ENCODE data around the gene PCBP3. TPM values are rescaled to one million over a fixed set of nuclear protein-coding genes. Genes with fewer than 3 reads are reported as not detected.
"Not testable (repeated sequence)": the region's sequence is repeated elsewhere in the genome, so short reads cannot be mapped to it uniquely, and the experiment has no call there.

Gene PCBP3
- total RNA-seq, 1 experiment from 2014 or later: not detected

DNA sequence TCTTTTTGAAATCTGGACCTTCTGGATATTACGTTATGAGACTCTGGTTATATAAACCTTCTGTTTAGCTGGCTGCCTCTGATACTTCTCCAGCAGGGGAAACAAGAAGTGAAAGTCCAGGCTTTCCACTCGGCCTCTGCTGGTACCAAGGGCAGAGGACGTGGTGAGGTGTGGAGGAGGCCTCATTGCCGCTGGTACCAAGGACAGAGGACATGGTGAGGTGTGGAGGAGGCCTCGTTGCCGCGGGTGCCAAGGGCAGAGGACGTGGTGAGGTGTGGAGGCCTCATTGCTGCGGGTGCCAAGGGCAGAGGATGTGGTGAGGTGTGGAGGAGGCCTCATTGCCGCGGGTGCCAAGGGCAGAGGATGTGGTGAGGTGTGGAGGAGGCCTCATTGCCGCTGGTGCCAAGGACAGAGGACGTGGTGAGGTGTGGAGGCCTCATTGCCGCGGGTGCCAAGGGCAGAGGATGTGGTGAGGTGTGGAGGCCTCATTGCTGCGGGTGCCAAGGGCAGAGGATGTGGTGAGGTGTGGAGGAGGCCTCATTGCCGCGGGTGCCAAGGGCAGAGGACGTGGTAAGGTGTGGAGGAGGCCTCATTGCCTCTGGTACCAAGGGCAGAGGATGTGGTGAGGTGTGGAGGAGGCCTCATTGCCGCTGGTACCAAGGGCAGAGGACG, 242.5 kb downstream of the PCBP3 start:
- H3K36me3 ChIP-seq (ENCODE audit: insufficient read depth, low read length); H3K27me3 ChIP-seq (ENCODE audit: low read length); H3K4me2 ChIP-seq (ENCODE audit: low read depth, low read length, poor library complexity, severe bottlenecking); H3K9me2 ChIP-seq (replicated peaks; ENCODE audit: insufficient read depth, low read length); H3K79me2 ChIP-seq (ENCODE audit: low read length); H2AFZ ChIP-seq (ENCODE audit: low read length); H3K9ac ChIP-seq (ENCODE audit: low read length); H3K4me1 ChIP-seq (ENCODE audit: low read length); H3K9me3 ChIP-seq (ENCODE audit: low read length); H3K4me3 ChIP-seq (ENCODE audit: low read length); H4K20me1 ChIP-seq (ENCODE audit: insufficient read depth, low read depth, low read length); H3K27ac ChIP-seq (ENCODE audit: low read length): not testable (repeated sequence)
- peak; percentile 46 for DNase-seq

DNA sequence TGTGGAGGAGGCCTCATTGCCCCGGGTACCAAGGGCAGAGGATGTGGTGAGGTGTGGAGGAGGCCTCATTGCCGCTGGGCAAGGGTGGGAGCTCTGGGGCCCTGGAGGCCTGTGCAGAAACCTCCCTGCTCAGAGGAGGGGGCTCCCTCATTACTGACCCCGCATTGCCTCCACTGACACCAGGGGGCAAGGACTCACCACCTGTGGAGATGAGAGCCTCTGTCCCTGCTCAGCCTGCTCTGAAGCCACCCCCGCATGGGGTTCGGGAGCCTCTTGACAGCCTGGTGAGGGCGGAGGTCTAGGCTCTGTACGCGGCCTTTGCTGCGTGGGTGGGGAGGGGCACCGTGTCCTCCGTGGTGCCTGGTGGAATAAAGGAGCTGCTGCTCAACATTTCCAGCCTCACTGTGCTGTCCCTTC, 243.1 kb downstream of the PCBP3 start:
- H3K4me3 ChIP-seq (ENCODE audit: low read length): no peak overlapping the region
- no peaks in the 10 kb centered on the region for H3K4me1 ChIP-seq (ENCODE audit: low read length)
- no peaks in the 10 kb centered on the region for H4K20me1 ChIP-seq (ENCODE audit: insufficient read depth, low read depth, low read length)
- H3K4me2 ChIP-seq (ENCODE audit: low read depth, low read length, poor library complexity, severe bottlenecking): no peak overlapping the region
- no peak for DNase-seq
- no peaks in the 10 kb centered on the region for H3K27me3 ChIP-seq (ENCODE audit: low read length)
- H3K9me2 ChIP-seq (replicated peaks; ENCODE audit: insufficient read depth, low read length): no peaks in the 10 kb centered on the region
- no peak overlapping the region for H2AFZ ChIP-seq (ENCODE audit: low read length)
- H3K27ac ChIP-seq (ENCODE audit: low read length): no peak overlapping the region
- no peaks in the 10 kb centered on the region for H3K36me3 ChIP-seq (ENCODE audit: insufficient read depth, low read length)
- no peaks in the 10 kb centered on the region for H3K9me3 ChIP-seq (ENCODE audit: low read length)
- H3K9ac ChIP-seq (ENCODE audit: low read length): no peak overlapping the region
- H3K79me2 ChIP-seq (ENCODE audit: low read length): no peaks in the 10 kb centered on the region

DNA sequence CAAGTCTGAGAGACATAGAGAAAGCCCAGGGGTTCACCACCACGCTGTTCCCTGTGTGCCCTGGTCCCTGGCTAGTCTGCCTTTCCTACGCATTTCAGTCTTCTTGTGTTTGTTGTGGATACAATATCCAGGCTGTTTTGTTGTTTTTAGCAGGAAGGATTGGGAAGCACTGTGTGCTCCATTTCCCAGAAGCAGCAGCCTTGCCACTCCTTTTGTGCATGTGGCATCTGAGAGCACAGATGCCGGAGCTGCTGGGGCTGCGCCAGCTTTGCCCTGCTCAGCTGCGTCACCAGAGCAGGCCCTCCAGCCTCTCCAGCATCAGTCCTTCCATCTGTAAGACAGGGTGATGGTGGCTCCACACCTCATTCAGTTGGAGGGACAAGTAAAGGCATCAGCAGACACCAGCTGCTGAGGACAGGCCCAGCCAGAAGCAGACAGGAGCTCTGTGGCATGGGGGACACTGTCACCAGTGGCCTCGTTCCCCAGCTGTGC, 243.6 kb downstream of the PCBP3 start:
- H3K36me3 ChIP-seq (ENCODE audit: insufficient read depth, low read length): no peaks in the 10 kb centered on the region
- DNase-seq: no peak
- H3K9me2 ChIP-seq (replicated peaks; ENCODE audit: insufficient read depth, low read length): no peaks in the 10 kb centered on the region
- H3K27ac ChIP-seq (ENCODE audit: low read length): no peak overlapping the region
- no peak overlapping the region for H2AFZ ChIP-seq (ENCODE audit: low read length)
- no peaks in the 10 kb centered on the region for H3K27me3 ChIP-seq (ENCODE audit: low read length)
- H3K4me3 ChIP-seq (ENCODE audit: low read length): no peak overlapping the region
- H3K9me3 ChIP-seq (ENCODE audit: low read length): no peaks in the 10 kb centered on the region
- H4K20me1 ChIP-seq (ENCODE audit: insufficient read depth, low read depth, low read length): no peaks in the 10 kb centered on the region
- no peaks in the 10 kb centered on the region for H3K79me2 ChIP-seq (ENCODE audit: low read length)
- H3K4me2 ChIP-seq (ENCODE audit: low read depth, low read length, poor library complexity, severe bottlenecking): no peak overlapping the region
- H3K4me1 ChIP-seq (ENCODE audit: low read length): no peaks in the 10 kb centered on the region
- no peak overlapping the region for H3K9ac ChIP-seq (ENCODE audit: low read length)

DNA sequence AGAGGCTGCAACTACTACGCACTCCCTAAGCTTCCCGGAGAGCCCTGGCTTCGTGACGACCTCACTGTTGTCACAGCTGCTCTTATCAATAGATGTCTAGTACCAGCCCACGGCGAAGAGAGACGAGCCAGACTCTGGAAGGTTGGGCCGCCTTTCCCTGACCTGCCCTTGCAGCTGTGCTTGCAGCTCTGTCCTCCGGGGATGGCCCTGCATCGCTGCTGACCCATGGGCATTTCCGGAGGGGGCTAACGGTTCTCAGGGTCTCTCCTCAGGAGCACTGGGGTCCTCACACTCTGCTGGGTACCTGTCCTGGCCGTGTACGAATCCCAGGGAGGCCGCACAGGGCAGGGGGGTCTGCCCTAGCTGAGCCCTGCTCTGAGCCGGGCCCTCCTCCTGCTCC, 244.3 kb downstream of the PCBP3 start:
- no peak for DNase-seq
- no peaks in the 10 kb centered on the region for H3K79me2 ChIP-seq (ENCODE audit: low read length)
- H3K4me2 ChIP-seq (ENCODE audit: low read depth, low read length, poor library complexity, severe bottlenecking): no peak overlapping the region
- no peaks in the 10 kb centered on the region for H3K9me3 ChIP-seq (ENCODE audit: low read length)
- H3K9ac ChIP-seq (ENCODE audit: low read length): no peak overlapping the region
- no peak overlapping the region for H3K4me3 ChIP-seq (ENCODE audit: low read length)
- no peaks in the 10 kb centered on the region for H3K27me3 ChIP-seq (ENCODE audit: low read length)
- no peaks in the 10 kb centered on the region for H3K36me3 ChIP-seq (ENCODE audit: insufficient read depth, low read length)
- no peak overlapping the region for H3K27ac ChIP-seq (ENCODE audit: low read length)
- no peaks in the 10 kb centered on the region for H3K9me2 ChIP-seq (replicated peaks; ENCODE audit: insufficient read depth, low read length)
- H4K20me1 ChIP-seq (ENCODE audit: insufficient read depth, low read depth, low read length): no peaks in the 10 kb centered on the region
- no peak overlapping the region for H2AFZ ChIP-seq (ENCODE audit: low read length)
- H3K4me1 ChIP-seq (ENCODE audit: low read length): no peaks in the 10 kb centered on the region

DNA sequence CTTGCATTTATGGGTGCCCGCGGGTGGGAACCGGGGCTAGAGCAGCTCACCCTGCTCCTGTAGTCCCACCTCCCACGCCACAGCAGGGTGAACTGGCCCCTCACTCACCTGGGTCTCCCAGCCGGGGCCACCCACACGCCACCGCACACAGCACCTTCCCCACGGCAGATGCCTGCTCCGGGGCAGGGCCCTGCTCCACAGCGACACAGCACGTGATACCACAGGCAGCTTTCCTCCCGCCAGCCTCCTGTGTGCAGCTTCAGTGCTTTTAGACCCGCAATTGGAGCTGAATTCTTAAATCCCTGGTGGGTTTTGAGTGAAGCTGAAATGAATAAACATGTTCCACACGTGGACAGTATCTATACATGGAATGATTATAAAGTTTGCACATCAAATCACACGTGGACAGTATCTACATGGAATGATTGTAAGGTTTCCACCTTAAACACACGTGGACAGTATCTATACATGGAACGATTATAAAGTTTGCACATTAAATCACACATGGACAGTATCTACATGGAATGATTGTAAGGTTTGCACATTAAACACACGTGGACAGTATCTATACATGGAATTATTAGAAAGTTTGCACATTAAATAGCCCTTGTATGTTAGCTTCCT, 245.0 kb downstream of the PCBP3 start:
- H3K9me3 ChIP-seq (ENCODE audit: low read length): no peaks in the 10 kb centered on the region
- no peak overlapping the region for H2AFZ ChIP-seq (ENCODE audit: low read length)
- no peak overlapping the region for H3K9ac ChIP-seq (ENCODE audit: low read length)
- H3K4me3 ChIP-seq (ENCODE audit: low read length): no peak overlapping the region
- DNase-seq: no peak
- H3K27ac ChIP-seq (ENCODE audit: low read length): no peak overlapping the region
- no peaks in the 10 kb centered on the region for H3K36me3 ChIP-seq (ENCODE audit: insufficient read depth, low read length)
- H3K4me1 ChIP-seq (ENCODE audit: low read length): no peaks in the 10 kb centered on the region
- H3K79me2 ChIP-seq (ENCODE audit: low read length): no peaks in the 10 kb centered on the region
- H4K20me1 ChIP-seq (ENCODE audit: insufficient read depth, low read depth, low read length): no peaks in the 10 kb centered on the region
- no peak overlapping the region for H3K4me2 ChIP-seq (ENCODE audit: low read depth, low read length, poor library complexity, severe bottlenecking)
- no peaks in the 10 kb centered on the region for H3K9me2 ChIP-seq (replicated peaks; ENCODE audit: insufficient read depth, low read length)
- H3K27me3 ChIP-seq (ENCODE audit: low read length): no peaks in the 10 kb centered on the region

DNA sequence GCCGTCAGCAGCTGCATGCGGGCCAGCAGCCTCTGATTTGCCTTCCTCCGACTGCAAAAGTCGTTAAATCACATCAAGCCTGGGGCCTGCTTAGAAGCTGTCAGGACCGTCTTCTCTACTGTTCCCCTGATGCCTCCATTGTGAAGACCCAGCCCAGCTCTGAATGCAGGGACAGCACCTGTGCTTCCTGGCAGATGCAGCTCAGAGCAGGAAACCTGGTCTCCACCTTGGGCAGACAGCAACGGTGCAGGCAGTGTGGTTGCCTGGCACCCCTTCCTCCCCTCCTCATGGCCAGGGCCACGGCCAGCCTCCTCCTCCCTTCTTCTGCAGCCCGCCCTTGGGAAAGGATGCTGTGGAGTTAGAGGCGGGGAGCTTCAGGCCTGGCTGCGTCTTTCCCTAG, 245.7 kb downstream of the PCBP3 start:
- H3K36me3 ChIP-seq (ENCODE audit: insufficient read depth, low read length): no peaks in the 10 kb centered on the region
- no peaks in the 10 kb centered on the region for H3K9me3 ChIP-seq (ENCODE audit: low read length)
- no peak overlapping the region for H2AFZ ChIP-seq (ENCODE audit: low read length)
- no peaks in the 10 kb centered on the region for H3K27me3 ChIP-seq (ENCODE audit: low read length)
- no peak overlapping the region for H3K9ac ChIP-seq (ENCODE audit: low read length)
- no peak overlapping the region for H3K4me2 ChIP-seq (ENCODE audit: low read depth, low read length, poor library complexity, severe bottlenecking)
- no peaks in the 10 kb centered on the region for H3K4me1 ChIP-seq (ENCODE audit: low read length)
- H4K20me1 ChIP-seq (ENCODE audit: insufficient read depth, low read depth, low read length): no peaks in the 10 kb centered on the region
- DNase-seq: no peak
- no peak overlapping the region for H3K27ac ChIP-seq (ENCODE audit: low read length)
- no peaks in the 10 kb centered on the region for H3K9me2 ChIP-seq (replicated peaks; ENCODE audit: insufficient read depth, low read length)
- no peak overlapping the region for H3K4me3 ChIP-seq (ENCODE audit: low read length)
- no peaks in the 10 kb centered on the region for H3K79me2 ChIP-seq (ENCODE audit: low read length)

DNA sequence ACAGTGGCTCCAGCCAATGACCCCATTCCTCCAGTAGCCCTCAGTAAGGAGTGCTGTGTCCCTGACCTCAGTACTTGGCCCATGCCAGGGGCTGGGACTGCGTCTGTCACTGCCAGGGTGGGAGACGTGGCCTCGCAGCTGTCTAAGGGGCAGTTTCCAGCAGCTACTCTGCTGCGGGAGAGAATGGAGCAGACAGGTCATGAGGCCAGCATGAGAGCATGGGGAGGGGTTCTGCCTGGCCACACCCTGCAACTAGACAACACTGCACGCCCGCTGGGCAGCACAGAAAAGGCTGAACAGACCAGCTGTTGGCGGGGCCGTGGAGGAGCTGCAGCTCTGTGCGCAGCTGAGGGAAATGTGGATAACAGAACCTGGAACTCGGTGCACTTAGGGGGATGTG, 246.4 kb downstream of the PCBP3 start:
- H3K27me3 ChIP-seq (ENCODE audit: low read length): no peaks in the 10 kb centered on the region
- H3K36me3 ChIP-seq (ENCODE audit: insufficient read depth, low read length): no peaks in the 10 kb centered on the region
- no peak overlapping the region for H3K27ac ChIP-seq (ENCODE audit: low read length)
- no peaks in the 10 kb centered on the region for H3K9me3 ChIP-seq (ENCODE audit: low read length)
- no peaks in the 10 kb centered on the region for H3K4me1 ChIP-seq (ENCODE audit: low read length)
- H3K9ac ChIP-seq (ENCODE audit: low read length): no peak overlapping the region
- no peak for DNase-seq
- H4K20me1 ChIP-seq (ENCODE audit: insufficient read depth, low read depth, low read length): no peaks in the 10 kb centered on the region
- no peak overlapping the region for H3K4me2 ChIP-seq (ENCODE audit: low read depth, low read length, poor library complexity, severe bottlenecking)
- no peak overlapping the region for H2AFZ ChIP-seq (ENCODE audit: low read length)
- no peaks in the 10 kb centered on the region for H3K9me2 ChIP-seq (replicated peaks; ENCODE audit: insufficient read depth, low read length)
- no peak overlapping the region for H3K4me3 ChIP-seq (ENCODE audit: low read length)
- H3K79me2 ChIP-seq (ENCODE audit: low read length): no peaks in the 10 kb centered on the region

DNA sequence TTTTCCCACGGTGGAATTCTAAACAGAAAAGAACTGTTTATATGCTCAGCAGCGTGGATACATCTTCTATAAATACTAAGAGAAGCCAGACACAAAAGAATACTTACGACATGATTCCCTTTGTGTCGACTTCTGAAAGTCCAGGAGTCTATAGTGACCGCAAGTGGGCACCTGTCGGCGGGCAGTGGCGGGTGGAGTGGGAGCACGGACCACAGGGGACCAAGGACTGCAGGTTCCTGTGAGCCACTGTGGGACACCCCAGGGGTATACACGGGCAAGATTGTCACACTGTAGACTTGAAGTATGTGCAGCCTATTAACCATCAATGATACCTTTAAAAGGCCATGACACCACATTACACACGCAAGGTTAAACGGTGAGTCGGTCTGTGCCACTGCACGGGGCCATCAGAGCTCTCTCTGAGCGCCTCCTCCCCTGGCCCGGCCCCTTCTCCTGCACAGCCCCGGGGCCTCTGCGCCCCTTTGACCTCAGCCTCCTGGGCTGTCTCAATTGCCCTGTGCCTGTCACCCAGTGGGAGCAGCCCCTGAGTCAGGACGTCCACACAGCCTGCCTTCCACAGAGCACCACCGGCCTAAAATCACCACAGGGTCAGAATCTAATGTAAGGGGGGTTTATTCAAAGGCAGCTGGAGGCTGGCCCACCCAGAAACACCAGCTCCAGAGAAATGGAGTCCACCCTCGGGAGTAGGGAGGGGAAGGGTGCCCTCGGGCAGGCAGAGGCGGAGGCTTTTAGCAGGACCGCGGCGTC, 248.0 kb downstream of the PCBP3 start:
- Histone ChIP-seq H3K4me1 (ENCODE audit: low read length) (no peaks in the 10 kb centered on the region), H3K27ac (ENCODE audit: low read length) (no peak overlapping the region), H3K9me2 (replicated peaks; ENCODE audit: insufficient read depth, low read length) (no peaks in the 10 kb centered on the region), H3K4me3 (ENCODE audit: low read length) (no peak overlapping the region), H4K20me1 (ENCODE audit: insufficient read depth, low read depth, low read length) (no peaks in the 10 kb centered on the region), H2AFZ (ENCODE audit: low read length) (no peak overlapping the region), H3K27me3 (ENCODE audit: low read length) (no peaks in the 10 kb centered on the region), H3K9ac (ENCODE audit: low read length) (no peak overlapping the region), H3K79me2 (ENCODE audit: low read length) (no peaks in the 10 kb centered on the region), H3K36me3 (ENCODE audit: insufficient read depth, low read length) (no peaks in the 10 kb centered on the region), H3K9me3 (ENCODE audit: low read length) (no peaks in the 10 kb centered on the region), H3K4me2 (ENCODE audit: low read depth, low read length, poor library complexity, severe bottlenecking) (no peak overlapping the region)
- no peak for DNase-seq
